ENCODE results near the gene CELF2.

- TF ChIP-seq ZNF311 (tag by site-specific recombination; IDR thresholded peaks at IDR 0.05; ENCODE audit: borderline replicate concordance): no peak
- TF ChIP-seq CTCF (tag by site-specific recombination; IDR thresholded peaks at IDR 0.05): no peak
- TF ChIP-seq ZNF274 (IDR thresholded peaks at IDR 0.05; ENCODE audit: low read length): no peak
- TF ChIP-seq ZNF274 (tag by site-specific recombination; IDR thresholded peaks at IDR 0.05; ENCODE audit: borderline replicate concordance): no peak
Measured at GRCh38 chr10:11113156-11113555, 95.5 kb downstream of the CELF2 start.
